Smooth muscle cell of the brain vasculature (primary cell): Measurements from ENCODE around the gene FGGY.
"Not testable (repeated sequence)": the region's sequence is repeated elsewhere in the genome, so short reads cannot be mapped to it uniquely, and the experiment has no call there.

Experiments
- DNase-seq: peaks from one replicate; pipeline ENCODE4 v3.0.0-alpha.2; 2012; ENCODE audit warnings: low read depth, low spot score

FGGY gene

GRCh38 chr1:59288046-59288445, 8.8 kb upstream of the FGGY start:
- DNase-seq = no peak

GRCh38 chr1:59289570-59289969, 7.3 kb upstream of the FGGY start:
- DNase-seq = no peak

- DNase-seq = no peak
Measured at GRCh38 chr1:59290193-59290949, 6.5 kb upstream of the FGGY start.

DNA sequence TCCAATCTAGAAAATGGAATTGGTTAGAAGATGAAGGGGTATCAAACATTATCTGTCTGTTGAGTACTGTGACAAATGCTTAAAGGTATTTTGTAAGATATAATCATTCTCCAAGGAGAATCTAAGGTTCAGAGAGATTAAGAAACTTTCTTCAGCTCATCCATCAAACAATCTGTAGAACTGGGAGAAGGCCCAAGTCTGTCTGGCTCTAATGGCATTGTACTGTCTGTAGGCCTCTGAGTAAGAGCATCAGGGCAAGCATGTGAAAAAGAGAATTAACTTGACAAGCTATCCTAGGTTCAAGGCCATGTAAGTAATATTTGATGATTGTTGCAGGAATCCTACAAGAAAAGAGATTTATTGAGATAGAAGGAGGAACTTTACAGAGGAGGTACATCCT, 5.3 kb upstream of the FGGY start:
- no peak for DNase-seq

- no peak for DNase-seq
Measured at GRCh38 chr1:59292562-59292961, 4.3 kb upstream of the FGGY start.

DNA sequence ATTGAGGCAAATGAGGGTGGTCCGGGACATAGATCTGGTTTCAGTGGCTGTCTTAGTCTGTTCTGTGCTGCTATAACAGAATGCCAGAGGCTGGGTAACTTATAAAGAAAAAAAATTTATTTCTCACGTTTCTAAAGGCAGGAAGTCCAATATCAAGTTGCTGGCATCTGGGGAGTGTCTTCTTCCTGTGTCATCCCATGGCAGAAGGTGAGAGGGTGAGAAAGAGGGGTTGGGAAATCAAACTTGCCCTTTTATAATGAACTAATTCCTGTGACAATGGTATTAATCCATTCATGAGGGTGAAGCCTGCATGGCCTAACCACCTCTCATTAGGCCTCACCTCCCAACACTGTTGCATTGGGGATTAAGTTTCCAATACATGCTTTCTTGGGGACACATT, 3.7 kb upstream of the FGGY start:
- no peak for DNase-seq

DNA sequence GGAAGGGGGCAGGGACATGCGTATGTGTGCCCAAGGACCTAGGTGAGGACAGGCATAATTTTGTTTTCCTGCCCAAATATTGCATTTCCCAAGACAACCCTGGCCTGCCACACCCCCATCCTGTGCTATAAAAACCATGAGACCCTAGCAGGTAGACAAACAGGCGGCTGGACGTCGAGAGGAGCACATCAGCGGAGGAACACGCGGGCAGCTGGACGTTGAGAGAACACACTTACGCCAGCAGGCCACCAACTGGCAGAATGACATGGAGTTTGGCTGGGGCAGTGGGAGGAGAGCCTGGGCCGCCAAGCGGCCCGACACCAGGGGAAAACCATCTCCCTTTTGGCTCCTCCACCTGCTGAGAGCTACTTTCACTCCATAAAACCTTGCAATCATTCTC, 3.0 kb upstream of the FGGY start:
- no peak for DNase-seq

DNA sequence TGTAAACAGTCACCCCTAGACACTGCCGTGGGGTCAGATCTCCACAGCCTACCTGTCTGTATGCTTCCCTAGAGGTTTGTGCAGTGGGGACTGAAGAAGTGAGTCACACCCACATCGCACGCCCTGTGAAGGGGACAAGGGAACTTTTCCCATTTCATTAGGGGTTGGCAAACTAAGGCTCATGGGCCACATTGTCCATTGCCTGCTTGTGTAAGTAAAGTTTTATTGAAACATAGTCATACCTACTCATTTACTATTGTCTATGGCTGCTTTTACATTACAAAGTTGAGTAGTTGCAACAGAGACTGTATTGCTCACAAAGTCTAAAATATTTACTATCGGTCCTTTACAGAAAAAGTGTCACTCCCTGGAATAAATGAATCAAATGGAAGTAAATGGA, 2.5 kb upstream of the FGGY start:
- DNase-seq = no peak

DNA sequence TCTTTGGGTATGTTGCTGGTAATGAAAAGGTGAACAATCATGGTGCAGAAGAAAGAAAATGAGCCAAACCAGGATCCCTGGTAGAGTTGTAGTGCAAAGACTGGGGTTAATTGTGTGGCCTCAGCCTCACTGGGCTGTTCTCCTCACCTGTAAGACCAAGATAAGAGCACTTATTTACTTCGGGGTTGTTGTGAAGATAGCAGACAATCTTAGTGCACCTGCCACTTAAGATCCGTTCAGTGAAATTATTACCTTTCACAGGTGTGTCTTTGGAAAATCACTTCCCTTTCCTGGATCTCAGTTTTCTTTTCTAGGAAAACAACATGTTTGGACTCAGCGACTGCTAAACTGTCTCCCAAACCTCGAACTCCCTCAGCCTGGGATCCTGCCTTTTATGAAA, 1.3 kb upstream of the FGGY start:
- no peak for DNase-seq

DNA sequence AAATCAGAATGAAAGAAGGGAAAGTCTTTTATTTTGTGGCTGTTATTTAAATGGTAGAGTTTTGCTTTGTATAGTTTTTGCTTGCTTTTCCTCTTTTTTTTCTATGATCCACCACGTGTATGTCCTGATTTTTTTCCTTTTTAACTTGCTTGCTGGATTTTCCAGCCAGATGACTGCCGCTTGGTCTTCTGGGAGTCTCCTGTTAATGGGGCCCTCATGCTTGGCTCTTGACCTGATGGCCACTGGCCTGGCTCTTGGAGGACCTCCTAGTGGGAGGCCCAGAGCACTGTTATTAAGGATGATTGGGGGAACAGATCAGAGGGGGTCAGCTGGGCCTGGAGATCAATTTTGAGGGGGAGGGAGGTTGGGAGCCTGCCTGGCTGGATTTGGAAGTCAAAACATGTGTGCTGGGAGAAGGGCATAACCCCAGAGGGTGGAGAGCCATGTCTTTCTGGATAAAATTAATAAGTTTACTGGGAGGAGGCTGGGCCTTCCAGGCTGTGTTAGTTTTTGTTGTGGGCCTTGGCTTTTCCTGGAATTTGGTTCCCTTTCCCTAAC, 1.2 kb downstream of the FGGY start:
- DNase-seq = no peak

GRCh38 chr1:59298710-59299346, 1.9 kb downstream of the FGGY start:
- DNase-seq = no peak

DNA sequence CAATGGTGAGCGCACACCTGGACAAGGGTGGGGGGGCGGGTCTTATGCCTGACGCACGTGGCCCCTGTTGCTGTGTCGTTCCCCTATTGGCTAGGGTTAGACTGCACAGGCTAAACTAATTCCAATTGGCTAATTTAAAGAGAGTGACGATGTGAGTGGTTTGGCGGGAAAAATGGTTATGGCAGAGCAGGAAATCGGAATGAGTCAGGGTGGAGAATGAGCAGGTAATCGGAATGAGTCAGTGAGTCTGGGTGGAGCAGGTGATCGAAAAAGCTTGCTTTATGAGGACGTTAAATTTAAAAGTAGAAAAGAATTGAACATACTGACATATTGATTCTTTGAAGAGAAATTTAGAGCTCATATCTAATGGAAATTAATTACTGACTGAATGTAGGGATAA, 2.8 kb downstream of the FGGY start:
- DNase-seq = not testable (repeated sequence)

DNA sequence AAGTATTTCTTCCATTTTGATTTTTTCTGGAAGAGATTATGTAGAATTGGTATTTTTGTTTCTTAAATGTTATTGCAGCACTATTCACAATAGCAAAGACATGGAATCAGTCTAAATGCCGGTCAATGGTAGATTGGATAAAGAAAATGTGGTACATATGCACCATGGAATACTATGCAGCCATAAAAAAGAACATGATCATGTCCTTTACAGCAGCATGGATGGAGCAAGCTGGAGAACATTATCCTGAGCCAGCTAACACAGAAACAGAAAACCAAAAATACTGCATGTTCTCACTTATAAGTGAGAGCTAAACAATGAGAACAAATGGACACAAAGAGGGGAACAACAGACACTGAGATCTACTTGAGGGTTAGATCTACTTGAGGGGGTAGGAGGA, 5.4 kb downstream of the FGGY start:
- DNase-seq = no peak

GRCh38 chr1:59302871-59303270, 6.0 kb downstream of the FGGY start:
- DNase-seq = no peak

GRCh38 chr1:59305188-59305587, 8.3 kb downstream of the FGGY start:
- no peak for DNase-seq

DNA sequence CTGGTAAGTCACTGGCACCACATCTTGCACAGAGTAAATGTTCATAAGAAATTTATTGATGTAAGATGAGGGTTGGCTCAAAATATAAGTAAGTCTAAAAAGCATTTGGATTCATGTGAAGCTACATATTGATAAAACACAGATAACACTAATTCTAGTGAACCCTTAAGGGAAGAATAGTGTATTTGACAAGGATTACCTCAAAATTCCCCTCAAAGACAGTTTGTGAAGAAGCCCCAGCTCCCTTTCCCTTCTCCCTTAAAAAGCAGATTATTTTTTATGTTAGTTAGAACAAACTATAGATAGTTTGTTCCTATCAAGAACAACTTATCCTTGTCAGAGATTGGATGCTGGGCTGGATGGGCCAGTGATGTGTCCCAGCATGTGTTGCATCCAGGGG, 10.7 kb downstream of the FGGY start:
- DNase-seq = no peak

DNA sequence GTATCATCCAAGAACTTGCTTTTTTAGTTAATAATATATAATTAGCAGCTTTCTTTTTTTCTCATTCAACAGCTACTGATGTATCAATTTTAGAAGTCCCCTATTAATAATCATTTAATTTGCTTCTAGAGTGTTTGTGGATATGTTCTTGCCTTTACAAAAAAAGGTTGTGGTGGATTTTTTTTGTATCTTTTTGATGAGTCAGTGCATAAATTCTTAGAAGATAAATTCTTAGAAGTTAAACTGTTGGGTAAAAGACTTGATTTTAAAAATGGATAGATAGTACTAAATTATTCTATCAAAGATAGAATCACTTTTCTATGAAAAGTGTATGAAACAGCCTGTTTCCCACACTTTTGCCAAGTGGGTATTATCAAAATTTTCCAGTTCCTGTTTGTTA, 11.9 kb downstream of the FGGY start:
- DNase-seq = no peak

DNA sequence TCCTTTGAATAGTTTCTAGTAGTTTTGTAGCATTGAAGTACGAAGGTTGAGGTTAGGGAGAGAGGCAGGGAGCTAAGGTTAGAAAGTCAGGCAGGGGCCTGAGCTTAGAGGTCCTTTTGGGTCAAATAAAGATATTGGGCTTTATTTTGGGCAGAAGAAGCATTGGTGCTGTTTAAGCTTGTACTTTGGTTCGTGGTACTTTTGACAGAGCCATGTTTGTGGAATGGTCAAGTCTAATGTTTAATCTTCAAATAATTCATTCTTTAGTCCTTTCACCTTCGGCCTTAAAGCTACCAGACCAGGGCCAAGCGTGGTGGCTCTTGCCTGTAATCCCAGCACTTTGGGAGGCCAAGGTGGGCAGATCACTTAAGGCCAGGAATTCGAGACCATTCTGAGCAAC, 12.5 kb downstream of the FGGY start:
- no peak for DNase-seq

DNA sequence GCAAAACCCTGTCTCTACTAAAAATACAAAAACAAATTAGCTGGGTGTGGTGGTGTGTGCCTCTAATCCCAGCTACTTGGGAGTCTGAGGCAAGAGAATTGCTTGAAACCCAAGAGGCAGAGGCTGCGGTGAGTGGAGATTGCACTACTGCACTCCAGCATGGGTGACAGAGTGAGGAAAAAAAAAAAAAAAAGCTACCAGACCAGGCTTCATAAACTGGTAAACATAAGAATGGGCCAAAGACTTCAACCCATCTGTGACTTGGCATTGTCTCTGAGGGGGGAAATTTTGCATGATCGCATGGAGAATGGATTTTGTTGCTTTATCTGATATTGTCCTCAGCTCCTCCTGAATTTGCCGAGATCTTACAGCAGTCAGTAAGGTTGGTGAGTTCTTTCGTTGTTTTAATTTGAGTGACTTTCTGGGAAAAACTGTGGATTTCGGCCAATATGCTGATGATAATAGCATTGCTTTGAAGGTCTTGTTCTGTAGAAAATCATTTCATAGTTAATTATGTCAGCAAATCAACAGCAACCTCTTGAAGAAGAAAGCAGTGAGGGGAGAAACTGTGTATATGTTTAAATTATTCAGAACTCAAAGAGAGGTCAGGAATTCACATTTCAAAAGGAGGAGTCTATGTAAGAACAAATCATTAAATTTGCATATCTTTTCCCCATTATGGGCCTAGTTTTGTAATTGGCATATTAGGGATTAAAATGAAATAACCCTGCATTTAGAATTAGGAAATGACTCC, 13.1 kb downstream of the FGGY start:
- DNase-seq = no peak

- DNase-seq = no peak
Measured at GRCh38 chr1:59310549-59311250, 13.8 kb downstream of the FGGY start.

DNA sequence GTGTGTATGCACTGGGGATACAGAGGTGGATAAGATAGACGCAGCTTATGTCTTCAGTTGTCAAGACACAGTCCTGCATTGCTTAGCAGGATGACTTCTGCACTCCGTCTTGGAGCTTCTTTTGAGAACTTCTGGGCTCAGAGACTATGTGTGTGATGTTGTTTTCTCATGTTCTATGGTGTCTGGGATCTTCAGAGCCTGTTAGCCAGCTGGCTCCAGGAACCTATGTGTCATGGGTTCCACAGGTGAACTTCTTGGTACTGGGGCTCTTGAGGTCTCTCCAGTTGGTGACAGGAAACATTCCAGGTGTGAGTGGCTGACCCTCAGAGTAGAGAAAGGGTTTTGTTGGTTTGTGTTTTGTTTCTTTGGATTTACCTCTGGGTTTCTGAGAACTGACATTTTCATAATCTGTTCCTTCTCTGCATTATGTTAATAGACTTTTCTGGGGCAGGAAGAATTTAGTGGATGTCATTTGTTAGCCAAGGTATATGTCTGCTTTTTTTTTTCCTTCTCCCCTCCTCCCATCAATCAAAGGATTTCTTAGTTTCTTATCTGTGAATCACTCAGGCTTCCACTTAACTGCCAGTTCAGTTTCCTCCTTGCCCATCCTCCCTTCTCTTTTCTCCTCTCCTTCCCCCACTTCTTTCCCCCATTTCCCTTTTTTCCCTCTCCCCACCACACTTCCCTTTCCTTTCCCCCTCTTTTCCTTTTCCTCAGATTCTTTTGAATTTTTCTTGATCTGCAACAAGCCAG, 18.1 kb downstream of the FGGY start:
- DNase-seq = no peak
